Tibial nerve (tissue), 4 donors: Measurements from ENCODE around the gene POLDIP3. TPM values are rescaled to one million over a fixed set of nuclear protein-coding genes. Genes with fewer than 3 reads are reported as not detected.
A peak's percentile ranks its signal among the peaks of the same experiment; 100 is the strongest.
"Not testable (repeated sequence)": the region's sequence is repeated elsewhere in the genome, so short reads cannot be mapped to it uniquely, and the experiment has no call there.

Experiments
- DNase-seq, 2 donors: peaks; one replicate each; pipeline ENCODE4 v3.0.0-alpha.2; 2019; ENCODE audit warnings: low spot score in 2 of 2
- H3K27ac ChIP-seq, 4 donors: fragments of 200-600 bp; sonication (generic) in 3 of 4; one replicate each; pipeline ENCODE4 v1.5.1; 2017 to 2019; ENCODE audit warnings: mild to moderate bottlenecking in 1 of 4
- H3K27me3 ChIP-seq, 2 donors: fragments of 200-600 bp; sonication (generic) in 1 of 2; one replicate each; pipeline versions ENCODE4 v1.5.1 to v1.6.0; 2017 to 2019
- H3K36me3 ChIP-seq, 3 donors: fragments of 200-600 bp; sonication (generic); one replicate each; pipeline ENCODE4 v1.5.1; 2018 to 2019
- H3K4me1 ChIP-seq, 4 donors: fragments of 200-600 bp; sonication (generic) in 3 of 4; one replicate each; pipeline ENCODE4 v1.5.1; 2017 to 2019
- H3K4me3 ChIP-seq, 4 donors: fragments of 200-600 bp; sonication (generic) in 3 of 4; one replicate each; pipeline ENCODE4 v1.5.1; 2017 to 2019; ENCODE audit warnings: mild to moderate bottlenecking in 1 of 4, moderate library complexity in 1 of 4
- H3K9me3 ChIP-seq, 4 donors: fragments of 200-600 bp; sonication (generic) in 3 of 4; one replicate each; pipeline ENCODE4 v1.5.1; 2017 to 2019
- EP300 ChIP-seq, 2 donors: sonication (generic); formaldehyde crosslinking; IDR thresholded peaks; one replicate each; pipeline ENCODE4 v1.6.1; 2017; ENCODE audit warnings: antibody characterized with exemption in 2 of 2, mild to moderate bottlenecking in 1 of 2
- POLR2A ChIP-seq, 2 donors: fragments of 450-650 bp; IDR thresholded peaks; one replicate each; pipeline ENCODE4 v1.6.1; 2017; ENCODE audit warnings: antibody characterized with exemption in 2 of 2, mild to moderate bottlenecking in 2 of 2, moderate library complexity in 2 of 2
- WGBS, 2 donors: methylation state at CpG; one replicate each; pipeline ENCODE4 v1.1.5; 2018; 5-methylcytosine and 5-hydroxymethylcytosine counted together
- total RNA-seq, 4 donors: library from RNA; depleted of rRNA; stranded (reverse); fragments of >200 nt; gene quantifications; one replicate each; pipeline ENCODE4 v1.1.0, GENCODE V29; 2016
- TF ChIP-seq, protein P1 (sequence below), 5 experiments: fragments of 200-600 bp in 3 of 5; fragments of 450-650 bp in 2 of 5; sonication (generic) in 3 of 5; IDR thresholded peaks; one replicate each; pipeline ENCODE4 v1.5.1; 2016 to 2019; ENCODE audit warnings: antibody characterized with exemption in 5 of 5, mild to moderate bottlenecking in 3 of 5, moderate library complexity in 2 of 5

Gene POLDIP3
- total RNA-seq, 4 donors from 2014 or later: 47.4 to 49.2 (median 48.5) TPM

DNA sequence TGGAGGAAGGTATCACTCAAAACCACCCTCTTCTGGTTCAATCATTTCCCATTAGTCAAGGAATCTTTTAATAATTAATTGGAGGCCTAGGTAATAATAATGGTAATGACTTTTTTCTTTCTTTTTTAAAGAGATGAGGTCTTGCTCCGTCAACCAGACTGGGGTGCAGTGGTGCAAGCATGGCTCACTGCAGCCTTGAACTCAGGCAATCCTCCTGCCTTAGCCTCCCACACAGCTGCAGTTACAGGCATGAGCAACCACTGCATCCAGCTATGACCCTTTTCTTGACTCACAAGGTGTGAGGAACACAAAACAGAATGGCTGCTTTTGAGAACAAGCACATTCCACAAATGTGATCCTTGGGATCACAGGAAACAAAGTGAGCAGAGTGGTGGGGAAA is 3.6 kb downstream of the POLDIP3 start:
- no peak overlapping the region for H3K4me3 ChIP-seq
- DNase-seq: no peak
- no peaks in the 10 kb centered on the region for H3K9me3 ChIP-seq
- peaks cover 0 to 83% (median 51%) of the 10 kb centered on the region in 4 donors for H3K4me1 ChIP-seq
- TF ChIP-seq, protein P1, sequence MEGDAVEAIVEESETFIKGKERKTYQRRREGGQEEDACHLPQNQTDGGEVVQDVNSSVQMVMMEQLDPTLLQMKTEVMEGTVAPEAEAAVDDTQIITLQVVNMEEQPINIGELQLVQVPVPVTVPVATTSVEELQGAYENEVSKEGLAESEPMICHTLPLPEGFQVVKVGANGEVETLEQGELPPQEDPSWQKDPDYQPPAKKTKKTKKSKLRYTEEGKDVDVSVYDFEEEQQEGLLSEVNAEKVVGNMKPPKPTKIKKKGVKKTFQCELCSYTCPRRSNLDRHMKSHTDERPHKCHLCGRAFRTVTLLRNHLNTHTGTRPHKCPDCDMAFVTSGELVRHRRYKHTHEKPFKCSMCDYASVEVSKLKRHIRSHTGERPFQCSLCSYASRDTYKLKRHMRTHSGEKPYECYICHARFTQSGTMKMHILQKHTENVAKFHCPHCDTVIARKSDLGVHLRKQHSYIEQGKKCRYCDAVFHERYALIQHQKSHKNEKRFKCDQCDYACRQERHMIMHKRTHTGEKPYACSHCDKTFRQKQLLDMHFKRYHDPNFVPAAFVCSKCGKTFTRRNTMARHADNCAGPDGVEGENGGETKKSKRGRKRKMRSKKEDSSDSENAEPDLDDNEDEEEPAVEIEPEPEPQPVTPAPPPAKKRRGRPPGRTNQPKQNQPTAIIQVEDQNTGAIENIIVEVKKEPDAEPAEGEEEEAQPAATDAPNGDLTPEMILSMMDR (IDR thresholded peaks at IDR 0.05): no peak
- TF ChIP-seq POLR2A (IDR thresholded peaks at IDR 0.05): no peak
- no peak for TF ChIP-seq EP300 (IDR thresholded peaks at IDR 0.05)
- no peaks in the 10 kb centered on the region for H3K27me3 ChIP-seq
- H3K27ac ChIP-seq: peak overlapping the region in 1 of 4 donors; percentile 75
- WGBS, 2 donors: 73 to 75% methylated on average over 1 of the region's 1 CpG
- peaks cover 0 to 8% (median 0%) of the 10 kb centered on the region in 3 donors for H3K36me3 ChIP-seq

DNA sequence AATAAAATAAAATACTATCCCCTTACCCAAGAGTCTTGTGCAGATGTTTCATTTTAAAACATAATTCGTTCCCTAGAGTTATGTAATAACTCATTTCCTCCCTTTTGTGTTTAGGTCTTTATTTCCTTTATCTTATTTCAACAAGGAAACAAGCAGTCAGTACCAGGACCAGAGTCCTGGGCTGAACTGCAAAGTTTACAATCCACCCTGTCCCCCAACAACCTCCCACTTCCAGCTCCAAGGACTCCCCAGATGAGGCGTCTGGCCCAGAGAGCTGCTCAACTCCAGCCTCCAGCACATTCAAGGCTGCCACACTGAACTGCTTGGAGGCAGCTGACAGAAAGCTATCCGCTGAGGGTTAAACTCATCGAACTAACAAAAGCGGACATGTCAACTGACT is 4.5 kb downstream of the POLDIP3 start:
- Histone ChIP-seq H3K4me3 (no peak overlapping the region), H3K27me3 (no peaks in the 10 kb centered on the region), H3K36me3 (peaks cover 0 to 16% (median 5%) of the 10 kb centered on the region in 3 donors), H3K4me1 (peaks cover 0 to 78% (median 44%) of the 10 kb centered on the region in 4 donors), H3K27ac (peak overlapping the region in 3 of 4 donors; percentile 22 to 75 (median 75)), H3K9me3 (no peaks in the 10 kb centered on the region)
- WGBS, 2 donors: 17 to 67% methylated on average over 2 to 5 of the region's 5 CpGs
- no peak for DNase-seq
- TF ChIP-seq, protein P1 (IDR thresholded peaks at IDR 0.05): no peak
- TF ChIP-seq EP300 (IDR thresholded peaks at IDR 0.05) (no peak), POLR2A (IDR thresholded peaks at IDR 0.05) (no peak)

DNA sequence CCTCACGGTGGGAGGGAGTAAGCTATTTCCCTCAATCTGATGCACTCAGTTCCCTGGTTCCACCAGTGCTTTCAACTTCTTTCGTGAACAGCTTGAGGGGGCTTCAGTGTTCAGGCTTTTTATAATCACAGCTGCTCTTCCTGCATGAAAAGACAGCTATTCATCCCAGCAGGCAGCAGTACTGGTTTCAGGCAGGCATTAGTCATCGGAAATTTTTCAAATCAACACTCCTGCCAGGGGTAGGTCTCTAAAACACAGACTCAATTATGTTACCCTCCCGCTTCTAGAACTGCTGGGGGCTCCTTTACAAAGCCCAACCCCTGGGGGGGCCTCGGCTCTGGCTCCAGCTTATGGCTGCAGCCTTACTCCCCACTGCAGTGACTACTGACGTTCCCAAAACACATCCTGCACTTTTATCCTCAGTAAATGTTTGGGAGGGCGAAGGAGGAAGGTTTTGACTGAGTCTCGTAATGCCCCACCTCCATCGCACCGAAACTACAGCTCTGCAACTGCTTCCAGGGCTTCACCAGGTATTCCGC is 5.8 kb downstream of the POLDIP3 start:
- peak overlapping the region in 3 of 4 donors; percentile 52 to 75 (median 75) for H3K27ac ChIP-seq
- peaks cover 0 to 16% (median 6%) of the 10 kb centered on the region in 3 donors for H3K36me3 ChIP-seq
- H3K4me1 ChIP-seq: peaks cover 0 to 90% (median 49%) of the 10 kb centered on the region in 4 donors
- DNase-seq: no peak
- no peak for TF ChIP-seq EP300 (IDR thresholded peaks at IDR 0.05)
- TF ChIP-seq, protein P1 (IDR thresholded peaks at IDR 0.05): no peak
- no peak for TF ChIP-seq POLR2A (IDR thresholded peaks at IDR 0.05)
- H3K9me3 ChIP-seq: no peaks in the 10 kb centered on the region
- H3K27me3 ChIP-seq: no peaks in the 10 kb centered on the region
- WGBS, 2 donors: 18 to 34% methylated on average over 11 of the region's 11 CpGs
- peak overlapping the region in 1 of 4 donors; percentile 23 for H3K4me3 ChIP-seq

DNA sequence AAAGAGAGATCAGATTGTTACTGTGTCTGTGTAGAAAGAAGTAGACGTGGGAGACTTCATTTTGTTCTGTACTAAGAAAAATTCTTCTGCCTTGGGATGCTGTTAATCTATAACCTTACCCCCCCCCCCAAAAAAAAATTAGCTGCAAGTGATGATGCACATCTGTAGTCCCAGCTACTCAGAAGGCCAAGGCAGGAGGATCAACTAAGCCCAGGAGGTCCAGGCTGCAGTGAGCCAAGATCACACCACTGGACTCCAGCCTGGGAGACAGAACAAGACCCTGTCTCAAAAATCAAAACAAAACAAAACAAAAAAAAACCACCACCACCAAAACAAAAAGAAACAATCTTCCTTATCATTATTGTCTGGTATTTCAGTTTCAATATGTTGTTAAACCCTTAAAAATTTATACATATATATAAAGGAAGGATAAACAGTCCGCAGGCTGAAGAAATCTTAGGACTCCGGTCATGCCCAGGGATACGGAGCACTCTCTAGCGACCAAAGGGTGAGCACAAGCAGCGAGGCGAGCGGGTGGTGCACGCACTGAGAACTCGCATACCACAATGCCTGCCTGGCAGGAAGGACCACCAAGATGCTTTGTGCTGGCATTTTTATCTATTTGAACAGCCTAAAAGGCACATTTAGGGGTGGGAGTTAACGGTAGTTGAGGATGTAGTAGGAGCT is 6.4 kb downstream of the POLDIP3 start:
- no peak for DNase-seq
- Histone ChIP-seq H3K27ac (peak overlapping the region in 3 of 4 donors; percentile 52 to 75 (median 75)), H3K27me3 (no peaks in the 10 kb centered on the region), H3K4me3 (peak overlapping the region in 1 of 4 donors; percentile 23), H3K9me3 (no peaks in the 10 kb centered on the region), H3K4me1 (peaks cover 0 to 88% (median 46%) of the 10 kb centered on the region in 4 donors), H3K36me3 (peaks cover 0 to 16% (median 6%) of the 10 kb centered on the region in 3 donors)
- WGBS, 2 donors: 47 to 68% methylated on average over 11 of the region's 11 CpGs
- no peak for TF ChIP-seq EP300 (IDR thresholded peaks at IDR 0.05)
- TF ChIP-seq POLR2A (IDR thresholded peaks at IDR 0.05): no peak
- TF ChIP-seq, protein P1 (IDR thresholded peaks at IDR 0.05): no peak

DNA sequence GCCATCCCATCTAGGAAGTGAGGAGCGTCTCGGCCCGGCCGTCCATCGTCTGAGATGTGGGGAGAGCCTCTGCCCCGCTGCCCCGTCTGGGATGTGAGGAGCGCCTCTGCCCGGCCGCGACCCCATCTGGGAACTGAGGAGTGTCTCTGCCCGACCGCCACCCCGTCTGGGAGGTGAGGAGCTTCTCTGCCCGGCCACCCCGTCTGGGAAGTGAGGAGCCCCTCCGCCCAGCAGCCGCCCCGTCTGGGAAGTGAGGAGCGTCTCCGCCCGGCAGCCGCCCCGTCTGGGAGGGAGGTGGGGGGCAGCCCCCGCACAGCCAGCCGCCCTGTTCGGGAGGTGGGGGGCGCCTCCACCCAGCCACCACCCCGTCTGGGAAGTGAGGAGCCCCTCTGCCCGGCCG is 7.0 kb downstream of the POLDIP3 start:
- H3K4me3 ChIP-seq, DNase-seq, H3K27me3 ChIP-seq, H3K9me3 ChIP-seq: not testable (repeated sequence)
- peaks cover 0 to 20% (median 9%) of the 10 kb centered on the region in 3 donors for H3K36me3 ChIP-seq
- H3K27ac ChIP-seq: peak overlapping the region in 2 of 4 donors; percentile 75
- 84 to 87% methylated on average over 19 to 20 of the region's 31 CpGs for WGBS, 2 donors
- H3K4me1 ChIP-seq: peaks cover 0 to 82% (median 40%) of the 10 kb centered on the region in 4 donors
